EH (cell line): ENCODE results near the gene OPA1.

Experiments
- DNase-seq: peaks from one replicate; pipeline ENCODE4 v3.0.0-alpha.2; 2015; ENCODE audit warnings: low read depth

Gene OPA1

DNA sequence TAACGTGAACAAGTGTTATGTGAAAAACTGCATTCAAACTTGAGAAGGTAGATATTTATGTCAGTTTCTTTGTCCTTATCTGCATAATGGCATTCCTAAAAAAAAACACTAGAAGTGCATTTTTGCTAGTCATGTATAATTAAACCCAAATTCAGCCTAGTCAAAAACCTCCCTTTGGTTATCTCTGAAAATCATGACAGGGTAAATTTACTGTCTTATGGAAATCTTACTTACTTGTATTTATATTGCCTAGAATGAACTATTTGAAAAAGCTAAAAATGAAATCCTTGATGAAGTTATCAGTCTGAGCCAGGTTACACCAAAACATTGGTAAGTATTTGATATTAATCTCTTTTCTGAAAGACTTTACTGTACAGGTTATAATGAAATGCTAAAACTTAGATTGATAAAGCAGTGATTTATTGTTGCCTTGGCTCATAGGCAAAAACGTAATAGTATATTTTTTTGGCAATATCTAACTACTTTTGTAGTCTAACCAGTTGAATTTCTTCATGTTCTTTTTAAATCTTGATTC, 55.6 kb downstream of the OPA1 start:
- DNase-seq = no peak

GRCh38 chr3:193650585-193650984, 57.6 kb downstream of the OPA1 start:
- DNase-seq = no peak

- DNase-seq = no peak
These were observed 62.9 kb downstream of the OPA1 start for GRCh38 chr3:193655831-193656433.

DNA sequence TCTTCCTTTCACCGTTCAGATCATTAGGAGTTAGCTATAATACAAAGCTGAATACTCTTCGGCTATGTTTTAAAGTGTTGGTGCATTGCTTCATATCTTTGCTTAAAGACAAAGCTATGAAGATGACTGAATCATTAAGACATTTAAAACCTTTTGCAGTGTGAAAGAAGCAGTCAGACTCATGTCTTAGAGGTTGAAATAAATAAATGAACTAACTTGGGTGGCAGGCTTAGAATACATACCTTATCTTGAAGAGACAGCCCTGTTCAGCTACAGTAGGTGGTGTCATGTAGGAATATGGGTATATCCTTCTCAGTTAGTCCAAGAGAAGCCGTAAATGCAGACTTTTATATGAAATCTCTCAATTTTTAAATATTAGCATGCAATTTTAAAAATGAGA, 63.4 kb downstream of the OPA1 start:
- no peak for DNase-seq

DNA sequence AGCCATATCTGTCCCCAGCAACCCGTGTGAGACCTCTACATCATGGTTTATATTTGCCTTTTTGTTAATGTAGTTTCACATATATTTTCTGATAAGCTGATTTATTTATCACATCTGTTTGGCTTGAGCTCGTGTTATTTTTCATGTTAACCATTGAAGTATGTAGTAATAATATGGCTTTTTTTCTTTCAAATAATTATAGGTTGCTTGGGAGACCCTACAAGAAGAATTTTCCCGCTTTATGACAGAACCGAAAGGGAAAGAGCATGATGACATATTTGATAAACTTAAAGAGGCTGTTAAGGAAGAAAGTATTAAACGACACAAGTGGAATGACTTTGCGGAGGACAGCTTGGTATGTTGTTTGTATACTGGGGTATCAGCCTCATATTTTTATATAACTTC, 63.9 kb downstream of the OPA1 start:
- DNase-seq = no peak

GRCh38 chr3:193660171-193660570, 67.2 kb downstream of the OPA1 start:
- DNase-seq = no peak

DNA sequence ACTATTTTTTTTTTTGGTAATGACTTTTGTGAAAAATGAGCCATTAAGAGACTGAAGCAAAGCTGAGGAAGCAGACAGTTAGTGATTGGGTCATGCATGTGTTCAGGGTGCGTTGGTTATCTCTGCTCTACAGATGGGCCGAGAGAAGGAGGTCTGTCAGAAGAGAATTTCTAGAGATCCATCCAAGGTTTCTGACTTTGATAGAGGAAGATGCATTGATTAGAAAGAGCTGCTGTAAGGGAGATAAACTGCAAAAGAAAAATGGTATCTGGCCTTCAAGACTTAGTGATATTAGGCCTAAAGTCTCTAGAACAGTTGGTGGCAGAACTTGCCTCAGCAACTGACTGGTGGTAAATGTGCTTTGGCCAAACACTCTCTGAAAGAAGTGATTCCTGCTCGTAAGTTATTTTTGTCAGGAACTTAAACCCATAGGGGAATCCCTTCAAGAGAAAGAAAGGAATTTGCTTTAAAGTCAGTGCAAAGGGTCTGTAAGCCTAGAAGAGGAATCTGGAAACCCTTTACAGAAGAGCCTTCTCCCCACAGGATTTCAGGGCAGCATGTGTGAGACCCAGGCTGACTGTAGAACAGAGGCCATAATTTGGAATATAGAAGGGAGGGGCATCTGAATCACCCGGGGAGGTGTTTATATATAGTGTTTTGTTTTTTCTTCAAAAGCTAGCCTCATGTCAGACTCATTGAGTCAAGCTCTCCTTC, 67.8 kb downstream of the OPA1 start:
- no peak for DNase-seq

GRCh38 chr3:193662757-193663322, 69.8 kb downstream of the OPA1 start:
- DNase-seq = no peak

DNA sequence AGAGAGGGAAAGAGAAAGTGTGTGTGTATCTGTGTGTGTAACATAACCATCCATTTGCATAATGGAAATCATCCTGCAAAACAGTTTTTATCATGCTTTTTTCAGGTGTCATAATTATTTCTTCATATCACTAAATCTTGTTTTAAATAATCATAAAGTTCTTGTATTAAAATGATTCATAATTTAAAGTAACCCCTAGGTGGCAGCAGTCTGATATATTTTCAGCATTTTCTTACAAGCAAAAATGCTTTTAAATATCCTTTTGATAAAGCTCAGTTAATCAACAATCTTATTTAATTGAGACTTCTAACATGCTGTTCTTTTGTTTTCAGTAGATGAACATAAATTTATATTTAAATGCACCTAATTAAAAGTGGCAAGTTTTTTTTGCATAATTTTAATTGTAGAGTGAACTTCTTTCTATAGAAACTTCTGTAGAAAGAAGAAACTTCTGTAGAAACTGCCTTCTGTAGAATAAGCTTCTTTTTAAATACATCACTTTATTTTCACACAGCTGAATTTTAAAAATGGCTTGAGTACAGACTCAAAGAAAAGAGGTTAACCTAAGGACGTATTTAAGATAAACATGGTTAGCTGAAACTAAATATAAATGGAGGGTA, 72.5 kb downstream of the OPA1 start:
- DNase-seq = peak; percentile 40

DNA sequence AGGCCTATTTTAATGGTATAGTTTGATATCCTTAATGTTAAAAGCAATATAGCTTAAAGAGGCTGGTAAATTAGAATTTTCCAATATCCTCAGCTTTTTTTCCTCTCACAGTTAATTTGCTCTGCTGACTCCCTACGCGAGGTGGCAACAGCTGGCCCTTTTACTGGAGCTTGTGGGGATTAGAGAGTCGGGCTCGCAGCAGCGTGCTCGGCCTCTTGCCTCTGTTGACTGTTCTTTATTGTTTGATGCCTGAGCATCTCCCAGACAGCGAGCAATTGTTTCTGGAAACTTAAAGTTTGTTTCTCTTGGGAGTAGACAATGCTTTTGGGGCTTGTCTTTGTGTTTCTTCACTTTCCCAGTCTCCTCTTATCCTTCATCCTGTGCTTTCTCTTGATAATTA, 80.8 kb downstream of the OPA1 start:
- DNase-seq = no peak

DNA sequence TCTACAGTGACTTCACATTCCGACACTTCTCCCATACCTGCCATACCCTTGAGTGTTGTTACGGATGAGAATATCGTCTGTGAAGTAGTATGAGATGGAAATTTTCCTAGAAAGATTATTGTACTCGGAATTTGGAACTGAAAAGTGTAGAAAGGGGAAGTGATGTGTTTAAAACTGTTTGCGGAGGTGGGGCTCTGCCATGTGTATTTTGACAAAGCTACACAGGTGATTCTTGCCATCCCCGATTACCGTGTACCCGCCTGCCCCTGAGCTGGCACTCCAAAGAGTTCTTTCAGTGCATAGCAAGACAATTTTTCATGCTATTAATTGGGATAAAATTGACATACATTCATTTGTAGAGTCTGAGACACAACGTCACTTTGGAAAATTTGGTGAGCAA, 81.7 kb downstream of the OPA1 start:
- no peak for DNase-seq

GRCh38 chr3:193677734-193678133, 84.7 kb downstream of the OPA1 start:
- DNase-seq = no peak

DNA sequence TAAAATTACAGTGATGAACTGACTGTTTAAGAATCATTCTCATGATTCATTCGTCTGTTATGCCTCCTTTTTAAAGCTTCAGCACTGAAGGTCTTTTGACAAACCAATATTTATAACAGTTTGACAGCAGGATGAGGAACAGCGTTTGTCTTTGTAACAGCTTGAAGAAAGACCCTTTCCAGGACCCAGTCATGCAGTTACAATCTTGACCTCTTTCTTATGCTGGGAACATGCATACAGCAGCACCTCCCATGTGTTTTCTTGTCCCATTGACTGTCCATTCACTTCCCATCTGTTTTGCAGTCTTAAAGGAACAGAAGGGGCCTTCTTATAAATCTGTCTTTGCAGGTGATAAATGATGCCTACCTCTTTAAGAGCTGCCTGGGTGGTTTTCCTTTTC, 87.2 kb downstream of the OPA1 start:
- DNase-seq = peak; percentile 38

DNA sequence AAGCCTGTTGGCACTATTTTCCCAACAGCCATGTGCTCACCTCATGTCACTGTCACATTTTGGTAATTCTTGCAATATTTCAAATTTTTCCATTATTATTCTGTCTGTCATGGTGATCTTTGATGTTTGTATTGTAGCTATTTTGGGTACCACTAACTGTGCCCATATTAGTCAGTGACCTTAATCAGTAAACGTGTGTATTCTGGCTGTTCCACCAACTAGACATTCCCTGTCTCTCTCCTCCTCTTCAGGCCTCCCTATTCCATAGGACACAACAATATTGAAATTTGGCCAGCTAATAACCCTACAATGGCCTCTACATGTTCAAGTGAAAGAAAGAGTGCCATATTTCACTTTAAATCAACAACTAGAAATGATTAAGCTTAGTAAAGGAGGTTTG, 88.6 kb downstream of the OPA1 start:
- no peak for DNase-seq

DNA sequence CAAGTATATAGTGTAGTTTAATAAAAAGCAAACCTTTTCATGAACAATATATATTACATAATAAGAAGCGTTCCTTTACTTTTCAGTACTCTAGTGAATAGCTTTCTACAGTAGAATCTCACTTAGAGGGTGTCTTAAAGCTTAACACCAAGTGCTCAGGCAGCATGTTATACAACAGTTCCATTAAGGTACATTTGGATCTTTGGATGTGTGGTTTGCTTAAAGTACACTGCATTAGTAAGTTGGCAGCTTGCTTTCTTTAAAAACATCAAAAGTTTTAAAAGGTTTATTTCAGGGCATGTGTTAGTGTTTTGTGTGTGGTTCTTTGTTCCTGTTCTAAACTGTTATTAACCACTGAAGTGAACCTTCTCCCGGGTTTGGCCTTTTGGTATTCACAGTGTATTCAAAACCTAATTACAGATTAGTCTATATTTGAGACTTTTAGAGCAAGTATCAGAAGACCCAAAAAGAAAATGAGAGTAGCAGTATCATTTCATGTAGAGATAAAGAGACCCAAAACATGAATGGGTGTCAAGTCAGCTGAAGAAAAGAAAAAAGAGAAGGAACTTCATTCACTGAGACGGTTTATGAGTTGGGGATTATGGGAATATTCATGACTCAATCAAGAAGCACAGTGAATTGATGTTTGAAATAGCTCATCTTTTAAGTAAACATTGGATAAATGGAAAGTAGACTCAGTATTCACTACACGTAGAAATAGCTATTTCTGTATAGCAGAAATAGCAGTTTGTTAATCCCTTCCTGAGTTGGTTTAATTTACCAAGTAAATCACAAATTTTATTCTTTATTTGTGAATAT, 93.9 kb downstream of the OPA1 start:
- DNase-seq = peak; percentile 21

GRCh38 chr3:193688834-193689714, 96.1 kb downstream of the OPA1 start:
- DNase-seq = no peak

DNA sequence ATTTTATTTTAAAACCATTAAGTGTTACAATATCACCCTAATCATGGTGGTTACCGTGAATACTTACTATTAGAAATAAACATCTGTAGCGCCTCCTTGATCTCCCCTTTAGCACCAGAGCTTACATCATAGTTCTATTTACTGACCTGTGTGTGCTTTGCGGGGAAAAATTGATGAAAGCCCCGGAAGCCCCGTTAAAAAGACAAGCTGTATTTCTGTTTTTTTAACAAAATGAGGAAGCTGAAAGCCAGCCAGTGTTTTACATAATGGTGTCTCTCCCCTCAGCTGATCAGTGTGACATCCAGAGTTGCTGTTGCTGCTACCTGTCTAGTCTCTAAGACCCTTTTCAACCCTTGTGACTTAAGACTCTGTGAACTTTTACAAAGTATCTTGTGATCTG, 100.8 kb downstream of the OPA1 start:
- DNase-seq = no peak

- DNase-seq = no peak
These were observed 109.1 kb downstream of the OPA1 start for GRCh38 chr3:193701953-193702635.

- peak; percentile 40 for DNase-seq
These were observed 110.0 kb downstream of the OPA1 start for GRCh38 chr3:193702967-193703366.

GRCh38 chr3:193704431-193704830, 111.4 kb downstream of the OPA1 start:
- no peak for DNase-seq

GRCh38 chr3:193708270-193708669, 115.3 kb downstream of the OPA1 start:
- DNase-seq = no peak
